Loucy (cell line): Measurements from ENCODE around the gene BTBD19.

Experiments used
- H2AFZ ChIP-seq: fragments of 200-600 bp; sonication (generic); 2 replicates; pipeline ENCODE4 v1.6.0; 2016; ENCODE audit warnings: antibody characterized with exemption, mild to moderate bottlenecking, low read length, moderate library complexity
- H3F3A ChIP-seq: fragments of 200-600 bp; 2 replicates; pipeline ENCODE4 v1.6.0; 2016; ENCODE audit warnings: antibody characterized with exemption, low read depth, mild to moderate bottlenecking
- H3K27me3 ChIP-seq: fragments of 200-600 bp; sonication (generic); 2 replicates; pipeline ENCODE4 v1.6.1; 2014; ENCODE audit warnings: low read length, mild to moderate bottlenecking; ENCODE audit not compliant: insufficient read depth, poor library complexity, severe bottlenecking
- H3K36me3 ChIP-seq: fragments of 200-600 bp; sonication (generic); 2 replicates; pipeline ENCODE4 v1.6.1; 2016; ENCODE audit warnings: low read length; ENCODE audit not compliant: insufficient read depth
- H3K4me1 ChIP-seq: fragments of 200-600 bp; sonication (generic); 2 replicates; pipeline ENCODE4 v1.5.1; 2014; ENCODE audit warnings: low read length, mild to moderate bottlenecking; ENCODE audit not compliant: insufficient read depth, poor library complexity, severe bottlenecking
- H3K4me2 ChIP-seq: fragments of 200-600 bp; sonication (generic); 2 replicates; pipeline ENCODE4 v1.6.0; 2014; ENCODE audit warnings: antibody characterized with exemption, low read length, low read depth, mild to moderate bottlenecking; ENCODE audit not compliant: poor library complexity, severe bottlenecking
- H3K4me3 ChIP-seq: fragments of 200-600 bp; sonication (generic); 2 replicates; pipeline ENCODE4 v1.5.1; 2014; ENCODE audit warnings: low read length, mild to moderate bottlenecking, mixed read lengths; ENCODE audit not compliant: poor library complexity, severe bottlenecking
- H3K79me2 ChIP-seq: fragments of 200-600 bp; sonication (generic); 2 replicates; pipeline ENCODE4 v1.6.1; 2014; ENCODE audit warnings: low read length; ENCODE audit not compliant: insufficient read depth
- H3K9ac ChIP-seq: fragments of 200-600 bp; sonication (generic); 2 replicates; pipeline ENCODE4 v1.6.0; 2014; ENCODE audit warnings: mild to moderate bottlenecking, low read depth, low read length, moderate library complexity; ENCODE audit not compliant: poor library complexity, severe bottlenecking
- H3K9me2 ChIP-seq: fragments of 200-600 bp; sonication (generic); replicated peaks from 2 replicates; pipeline ENCODE4 v1.6.1; 2016; ENCODE audit warnings: low read depth, low read length, mixed read lengths
- H3K9me3 ChIP-seq: fragments of 200-600 bp; sonication (generic); 2 replicates; pipeline ENCODE4 v1.6.1; 2014; ENCODE audit warnings: mild to moderate bottlenecking, antibody characterized with exemption, low read length, low read depth; ENCODE audit not compliant: insufficient read depth
- H4K20me1 ChIP-seq: fragments of 200-600 bp; sonication (generic); 2 replicates; pipeline ENCODE4 v1.6.0; 2014; ENCODE audit warnings: antibody characterized with exemption, low read length, mild to moderate bottlenecking; ENCODE audit not compliant: insufficient read depth, poor library complexity, severe bottlenecking
- EZH2phosphoT487 ChIP-seq: fragments of 200-600 bp; IDR thresholded peaks from 2 replicates; pipeline ENCODE4 v1.6.1; 2018; ENCODE audit warnings: antibody characterized with exemption, mild to moderate bottlenecking, moderate library complexity, borderline replicate concordance
- TF ChIP-seq, protein P1 (sequence below): fragments of 200-600 bp; sonication (generic); conservative IDR thresholded peaks from 2 replicates; pipeline ENCODE4 v1.5.1; 2014; ENCODE audit warnings: mild to moderate bottlenecking, antibody characterized with exemption, low read length

BTBD19 gene

DNA sequence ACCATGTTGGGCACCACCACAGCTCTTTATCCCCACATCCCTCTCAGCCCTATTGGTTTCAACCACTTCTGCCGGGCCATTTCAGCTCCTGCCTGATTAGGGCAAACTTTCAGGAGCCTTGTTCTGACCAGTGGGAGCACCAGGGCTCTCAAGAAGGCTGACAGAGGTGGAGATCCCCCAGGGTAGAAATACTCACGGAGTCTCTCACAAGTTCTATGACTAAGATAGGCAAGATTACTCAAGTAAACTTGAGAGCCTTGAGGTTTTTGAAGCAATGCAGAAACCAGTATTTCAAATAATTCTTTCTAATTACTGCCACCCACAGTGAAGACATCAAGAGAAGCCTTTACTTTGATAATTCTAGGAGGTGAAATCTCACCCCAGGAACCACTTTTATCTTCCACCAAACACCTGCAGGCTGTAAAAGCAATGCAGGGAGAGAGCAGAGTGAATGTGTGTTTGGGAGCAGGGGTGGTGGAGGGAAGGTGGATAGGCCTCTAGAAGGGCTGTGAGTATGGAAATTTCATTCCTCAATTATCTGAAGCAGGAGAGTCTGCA lies 41.3 kb downstream of the BTBD19 start:
- H3K4me1 ChIP-seq: no peaks in the 10 kb centered on the region
- no peaks in the 10 kb centered on the region for H3K79me2 ChIP-seq
- no peak overlapping the region for H2AFZ ChIP-seq
- no peaks in the 10 kb centered on the region for H3K9me3 ChIP-seq
- H4K20me1 ChIP-seq: no peaks in the 10 kb centered on the region
- no peak overlapping the region for H3K4me2 ChIP-seq
- H3K9me2 ChIP-seq: no peaks in the 10 kb centered on the region
- H3K27me3 ChIP-seq: no peaks in the 10 kb centered on the region
- no peaks in the 10 kb centered on the region; the same call in 1 of the 2 replicates for H3K36me3 ChIP-seq
- no peak overlapping the region for H3K9ac ChIP-seq
- no peaks in the 10 kb centered on the region for H3F3A ChIP-seq
- TF ChIP-seq, protein P1, sequence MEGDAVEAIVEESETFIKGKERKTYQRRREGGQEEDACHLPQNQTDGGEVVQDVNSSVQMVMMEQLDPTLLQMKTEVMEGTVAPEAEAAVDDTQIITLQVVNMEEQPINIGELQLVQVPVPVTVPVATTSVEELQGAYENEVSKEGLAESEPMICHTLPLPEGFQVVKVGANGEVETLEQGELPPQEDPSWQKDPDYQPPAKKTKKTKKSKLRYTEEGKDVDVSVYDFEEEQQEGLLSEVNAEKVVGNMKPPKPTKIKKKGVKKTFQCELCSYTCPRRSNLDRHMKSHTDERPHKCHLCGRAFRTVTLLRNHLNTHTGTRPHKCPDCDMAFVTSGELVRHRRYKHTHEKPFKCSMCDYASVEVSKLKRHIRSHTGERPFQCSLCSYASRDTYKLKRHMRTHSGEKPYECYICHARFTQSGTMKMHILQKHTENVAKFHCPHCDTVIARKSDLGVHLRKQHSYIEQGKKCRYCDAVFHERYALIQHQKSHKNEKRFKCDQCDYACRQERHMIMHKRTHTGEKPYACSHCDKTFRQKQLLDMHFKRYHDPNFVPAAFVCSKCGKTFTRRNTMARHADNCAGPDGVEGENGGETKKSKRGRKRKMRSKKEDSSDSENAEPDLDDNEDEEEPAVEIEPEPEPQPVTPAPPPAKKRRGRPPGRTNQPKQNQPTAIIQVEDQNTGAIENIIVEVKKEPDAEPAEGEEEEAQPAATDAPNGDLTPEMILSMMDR: no peak
- no peak for TF ChIP-seq EZH2phosphoT487
- H3K4me3 ChIP-seq: no peak overlapping the region

GRCh38 chr1:44851308-44851707 lies 43.0 kb downstream of the BTBD19 start:
- Histone ChIP-seq H2AFZ (no peak overlapping the region), H3F3A (no peaks in the 10 kb centered on the region), H3K79me2 (no peaks in the 10 kb centered on the region), H3K36me3 (no peaks in the 10 kb centered on the region; the same call in 1 of the 2 replicates), H3K4me2 (no peak overlapping the region), H3K9me2 (no peaks in the 10 kb centered on the region), H3K4me3 (no peak overlapping the region), H3K4me1 (no peaks in the 10 kb centered on the region), H3K9me3 (no peaks in the 10 kb centered on the region), H3K27me3 (no peaks in the 10 kb centered on the region), H3K9ac (no peak overlapping the region), H4K20me1 (no peaks in the 10 kb centered on the region)
- no peak for TF ChIP-seq EZH2phosphoT487
- TF ChIP-seq, protein P1: no peak

- Histone ChIP-seq H3K9me3 (no peaks in the 10 kb centered on the region), H3K4me1 (no peaks in the 10 kb centered on the region), H2AFZ (no peak overlapping the region), H3K9ac (no peak overlapping the region), H3K27me3 (no peaks in the 10 kb centered on the region), H3K9me2 (no peaks in the 10 kb centered on the region), H3K4me3 (no peak overlapping the region), H3K4me2 (no peak overlapping the region), H3F3A (no peaks in the 10 kb centered on the region), H3K36me3 (no peaks in the 10 kb centered on the region; the same call in 1 of the 2 replicates), H4K20me1 (no peaks in the 10 kb centered on the region), H3K79me2 (no peaks in the 10 kb centered on the region)
- TF ChIP-seq EZH2phosphoT487: no peak
- TF ChIP-seq, protein P1: no peak
Observed at GRCh38 chr1:44853201-44853600, 44.9 kb downstream of the BTBD19 start.
